Bronchial epithelial cell (primary cell): ENCODE results near the gene UBE2O. TPM values are rescaled to one million over a fixed set of nuclear protein-coding genes. Genes with fewer than 3 reads are reported as not detected.

Source experiments
- DNase-seq: peaks from one replicate; pipeline ENCODE4 v3.0.0-alpha.2; 2010; ENCODE audit warnings: low read depth
- FAIRE-seq: peaks from 2 replicates; lab custom pipeline; 2011; peaks lifted over from hg19 to GRCh38; lab: Jason Lieb, UNC
- H3K27me3 ChIP-seq: 2 replicates; pipeline ENCODE4 v1.5.1; 2011; ENCODE audit warnings: low read length; ENCODE audit not compliant: control insufficient read depth, insufficient read depth
- H3K36me3 ChIP-seq: 2 replicates; pipeline ENCODE4 v1.5.1; 2011; ENCODE audit warnings: low read length; ENCODE audit not compliant: control insufficient read depth, insufficient read depth
- H3K4me3 ChIP-seq: 2 replicates; pipeline ENCODE4 v1.5.1; 2011; ENCODE audit warnings: mild to moderate bottlenecking, low read depth, low read length, control low read depth
- total RNA-seq: library from RNA; depleted of rRNA; stranded (reverse); fragments of >200 nt; gene quantifications from 2 replicates; pipeline ENCODE4 v1.2.1, GENCODE V29; 2014
- TF ChIP-seq, protein P1 (sequence below): IDR thresholded peaks from 2 replicates; pipeline ENCODE4 v1.5.1; 2011; ENCODE audit warnings: mild to moderate bottlenecking, moderate library complexity, low read length, control low read depth, inconsistent platforms; ENCODE audit not compliant: insufficient read depth, severe bottlenecking

UBE2O gene
- total RNA-seq, 1 donor from 2014 or later: 15.8 TPM

DNA sequence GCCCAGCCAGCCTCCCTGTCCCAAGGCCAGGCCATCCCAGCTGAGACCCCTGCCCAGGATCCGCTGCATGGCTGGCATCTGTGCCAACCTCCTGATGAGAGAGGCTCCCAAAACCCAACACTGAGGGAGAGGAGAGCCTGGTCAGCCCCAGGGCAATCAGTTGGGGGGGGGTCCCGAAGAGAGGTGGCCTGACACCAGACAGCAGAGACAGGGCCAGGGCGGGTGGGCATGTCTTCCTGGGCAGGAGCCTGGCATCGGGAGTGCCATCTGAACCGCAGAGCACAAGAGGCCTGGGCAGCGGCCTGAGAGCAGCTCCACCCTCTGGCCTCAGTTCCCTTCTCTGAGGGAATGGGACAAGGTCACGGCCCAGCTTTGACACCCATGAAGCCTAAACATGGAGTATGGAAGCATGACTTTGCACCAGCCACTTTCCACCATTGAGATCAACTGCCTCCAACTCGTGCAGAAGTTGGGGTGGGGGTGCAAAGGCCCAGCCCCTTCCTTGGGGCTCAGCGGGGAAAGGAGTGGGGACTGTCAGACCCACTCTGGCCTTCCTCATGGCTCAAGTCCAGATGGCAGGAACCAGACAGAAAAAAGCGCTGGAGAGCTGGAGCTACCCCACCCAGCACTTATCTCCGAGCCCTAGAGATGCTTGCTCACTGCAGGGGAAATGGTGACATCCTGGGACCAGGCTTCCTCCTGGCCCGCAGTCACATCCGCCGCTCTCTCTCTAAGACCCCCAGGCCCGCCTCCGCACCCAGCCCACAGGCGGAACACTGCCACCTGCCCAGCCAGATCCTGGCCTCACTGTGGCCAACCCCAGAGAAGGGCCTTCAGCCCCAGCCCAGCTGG, 38.5 kb upstream of the UBE2O start:
- DNase-seq: no peak
- H3K4me3 ChIP-seq: no peak overlapping the region
- TF ChIP-seq, protein P1, sequence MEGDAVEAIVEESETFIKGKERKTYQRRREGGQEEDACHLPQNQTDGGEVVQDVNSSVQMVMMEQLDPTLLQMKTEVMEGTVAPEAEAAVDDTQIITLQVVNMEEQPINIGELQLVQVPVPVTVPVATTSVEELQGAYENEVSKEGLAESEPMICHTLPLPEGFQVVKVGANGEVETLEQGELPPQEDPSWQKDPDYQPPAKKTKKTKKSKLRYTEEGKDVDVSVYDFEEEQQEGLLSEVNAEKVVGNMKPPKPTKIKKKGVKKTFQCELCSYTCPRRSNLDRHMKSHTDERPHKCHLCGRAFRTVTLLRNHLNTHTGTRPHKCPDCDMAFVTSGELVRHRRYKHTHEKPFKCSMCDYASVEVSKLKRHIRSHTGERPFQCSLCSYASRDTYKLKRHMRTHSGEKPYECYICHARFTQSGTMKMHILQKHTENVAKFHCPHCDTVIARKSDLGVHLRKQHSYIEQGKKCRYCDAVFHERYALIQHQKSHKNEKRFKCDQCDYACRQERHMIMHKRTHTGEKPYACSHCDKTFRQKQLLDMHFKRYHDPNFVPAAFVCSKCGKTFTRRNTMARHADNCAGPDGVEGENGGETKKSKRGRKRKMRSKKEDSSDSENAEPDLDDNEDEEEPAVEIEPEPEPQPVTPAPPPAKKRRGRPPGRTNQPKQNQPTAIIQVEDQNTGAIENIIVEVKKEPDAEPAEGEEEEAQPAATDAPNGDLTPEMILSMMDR: no peak
- H3K36me3 ChIP-seq: peaks cover 10% of the 10 kb centered on the region
- no peak for FAIRE-seq
- H3K27me3 ChIP-seq: no peaks in the 10 kb centered on the region

DNA sequence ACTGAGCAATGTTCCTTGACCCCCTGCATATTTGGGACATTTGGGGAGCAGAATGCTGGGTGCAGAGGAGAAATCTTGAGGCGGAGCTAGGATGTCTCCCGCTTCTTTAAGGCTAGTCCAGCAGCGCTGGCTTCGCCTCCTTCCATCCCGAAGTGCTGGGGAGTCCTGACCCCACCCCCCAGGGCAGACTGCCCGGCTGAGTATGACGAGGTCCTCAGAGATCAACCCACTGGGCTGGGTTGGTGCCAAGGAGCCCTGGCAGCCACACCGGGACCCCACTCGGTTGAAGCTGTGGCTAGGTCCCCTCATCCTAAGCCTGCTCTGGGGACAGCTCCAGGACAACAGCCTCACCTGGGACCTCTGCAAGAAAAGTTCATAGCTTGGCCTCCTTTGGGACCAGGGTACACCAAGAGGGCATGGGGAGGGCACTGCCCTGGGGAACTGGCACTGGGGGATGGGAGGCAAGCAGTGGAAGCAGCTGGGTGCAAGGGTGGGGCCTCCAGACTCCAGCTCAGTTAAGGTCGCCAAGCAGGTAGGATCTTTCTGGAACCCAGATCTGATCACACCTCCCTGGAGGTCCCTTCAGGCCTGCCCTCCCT, 37.3 kb upstream of the UBE2O start:
- DNase-seq (no peak), FAIRE-seq (no peak)
- no peak overlapping the region for H3K4me3 ChIP-seq
- peaks cover 3% of the 10 kb centered on the region for H3K36me3 ChIP-seq
- no peaks in the 10 kb centered on the region for H3K27me3 ChIP-seq
- TF ChIP-seq, protein P1: no peak

- Histone ChIP-seq H3K36me3 (peaks cover 3% of the 10 kb centered on the region), H3K4me3 (no peak overlapping the region), H3K27me3 (no peaks in the 10 kb centered on the region)
- FAIRE-seq (no peak), DNase-seq (no peak)
- TF ChIP-seq, protein P1: no peak
Observed at GRCh38 chr17:76487451-76488192, 34.7 kb upstream of the UBE2O start.

DNA sequence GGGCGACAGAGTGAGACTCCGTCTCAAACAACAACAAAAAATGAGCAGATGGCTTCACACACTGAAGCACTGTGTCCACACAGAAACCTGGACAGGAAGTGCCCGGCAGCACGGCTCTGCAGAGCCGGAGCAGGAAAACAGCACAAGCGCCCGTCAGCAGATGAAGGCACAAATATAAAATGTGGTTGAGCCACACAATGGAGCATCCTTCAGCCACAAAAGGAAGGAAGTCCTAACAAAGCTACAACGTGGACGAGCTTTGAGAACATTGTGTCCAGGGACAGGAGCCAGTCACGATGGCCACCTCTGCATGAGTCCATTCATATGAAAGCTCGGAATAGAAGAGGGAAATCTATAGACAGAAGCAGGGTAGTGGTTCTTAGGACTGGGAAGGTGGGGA, 32.6 kb upstream of the UBE2O start:
- TF ChIP-seq, protein P1: no peak
- no peaks in the 10 kb centered on the region for H3K27me3 ChIP-seq
- no peak for DNase-seq
- FAIRE-seq: no peak
- H3K36me3 ChIP-seq: peaks cover 14% of the 10 kb centered on the region
- H3K4me3 ChIP-seq: no peak overlapping the region

- FAIRE-seq: no peak
- DNase-seq: no peak
Observed at GRCh38 chr17:76484228-76484725, 31.3 kb upstream of the UBE2O start.

More at GRCh38 chr17:76484228-76484725, 31.3 kb upstream of the UBE2O start:
- TF ChIP-seq, protein P1: no peak
- H3K36me3 ChIP-seq: peaks cover 19% of the 10 kb centered on the region
- H3K27me3 ChIP-seq: no peaks in the 10 kb centered on the region
- H3K4me3 ChIP-seq: no peak overlapping the region
